Measurements from ENCODE around the gene CD84.

CD84 gene

GRCh38 chr1:160607011-160607671 is 27.8 kb upstream of the CD84 start:
- Histone ChIP-seq H3K4me3 (no peak overlapping the region), H3K36me3 (ENCODE audit: insufficient read depth, low read length) (no peaks in the 10 kb centered on the region), H3K27ac (no peak overlapping the region), H3K9me3 (ENCODE audit: low read depth, low read length) (no peaks in the 10 kb centered on the region), H3K9ac (ENCODE audit: insufficient read length) (no peak overlapping the region)
- peak; percentile 24 for DNase-seq (ENCODE audit: low read depth, low spot score)
- TF ChIP-seq POLR2AphosphoS5 (IDR thresholded peaks at IDR 0.05; ENCODE audit: borderline replicate concordance, low read depth, low read length) (no peak), EZH2 (IDR thresholded peaks at IDR 0.05) (no peak), FOXP2 (optimal IDR thresholded peaks at IDR 0.05; ENCODE audit: control extremely low read depth, extremely low read length, insufficient read depth) (no peak)

- no peaks in the 10 kb centered on the region for H3K36me3 ChIP-seq (ENCODE audit: insufficient read depth, low read length)
- no peak overlapping the region for H3K27ac ChIP-seq
- H3K9me3 ChIP-seq (ENCODE audit: low read depth, low read length): no peaks in the 10 kb centered on the region
- H3K9ac ChIP-seq (ENCODE audit: insufficient read length): no peak overlapping the region
- no peak for TF ChIP-seq EZH2 (IDR thresholded peaks at IDR 0.05)
- H3K4me3 ChIP-seq: no peak overlapping the region
- DNase-seq (ENCODE audit: low read depth, low spot score): no peak
Measured at GRCh38 chr1:160606611-160607010, 27.3 kb upstream of the CD84 start.

- no peak overlapping the region for H3K4me3 ChIP-seq
- H3K9ac ChIP-seq (ENCODE audit: insufficient read length): no peak overlapping the region
- no peaks in the 10 kb centered on the region for H3K36me3 ChIP-seq (ENCODE audit: insufficient read depth, low read length)
- no peaks in the 10 kb centered on the region for H3K9me3 ChIP-seq (ENCODE audit: low read depth, low read length)
- H3K27ac ChIP-seq: no peak overlapping the region
- no peak for DNase-seq (ENCODE audit: low read depth, low spot score)
- TF ChIP-seq EZH2 (IDR thresholded peaks at IDR 0.05) (no peak), POLR2AphosphoS5 (IDR thresholded peaks at IDR 0.05; ENCODE audit: borderline replicate concordance, low read depth, low read length) (no peak), FOXP2 (optimal IDR thresholded peaks at IDR 0.05; ENCODE audit: control extremely low read depth, extremely low read length, insufficient read depth) (no peak)
Measured at GRCh38 chr1:160605792-160606479, 26.6 kb upstream of the CD84 start.

GRCh38 chr1:160605205-160605604 is 25.9 kb upstream of the CD84 start:
- no peaks in the 10 kb centered on the region for H3K36me3 ChIP-seq (ENCODE audit: insufficient read depth, low read length)
- H3K9ac ChIP-seq (ENCODE audit: insufficient read length): no peak overlapping the region
- H3K27ac ChIP-seq: no peak overlapping the region
- DNase-seq (ENCODE audit: low read depth, low spot score): no peak
- no peak overlapping the region for H3K4me3 ChIP-seq
- no peak for TF ChIP-seq POLR2AphosphoS5 (IDR thresholded peaks at IDR 0.05; ENCODE audit: borderline replicate concordance, low read depth, low read length)
- no peak for TF ChIP-seq EZH2 (IDR thresholded peaks at IDR 0.05)
- TF ChIP-seq FOXP2 (optimal IDR thresholded peaks at IDR 0.05; ENCODE audit: control extremely low read depth, extremely low read length, insufficient read depth): no peak
- no peaks in the 10 kb centered on the region for H3K9me3 ChIP-seq (ENCODE audit: low read depth, low read length)

GRCh38 chr1:160597705-160598104 is 18.4 kb upstream of the CD84 start:
- Histone ChIP-seq H3K9me3 (ENCODE audit: low read depth, low read length) (no peaks in the 10 kb centered on the region), H3K4me3 (no peak overlapping the region), H3K27ac (no peak overlapping the region), H3K36me3 (ENCODE audit: insufficient read depth, low read length) (no peaks in the 10 kb centered on the region), H3K9ac (ENCODE audit: insufficient read length) (no peak overlapping the region)
- TF ChIP-seq FOXP2 (optimal IDR thresholded peaks at IDR 0.05; ENCODE audit: control extremely low read depth, extremely low read length, insufficient read depth): no peak
- TF ChIP-seq POLR2AphosphoS5 (IDR thresholded peaks at IDR 0.05; ENCODE audit: borderline replicate concordance, low read depth, low read length): no peak
- TF ChIP-seq EZH2 (IDR thresholded peaks at IDR 0.05): no peak
- no peak for DNase-seq (ENCODE audit: low read depth, low spot score)

GRCh38 chr1:160597051-160597450 is 17.8 kb upstream of the CD84 start:
- TF ChIP-seq POLR2AphosphoS5 (IDR thresholded peaks at IDR 0.05; ENCODE audit: borderline replicate concordance, low read depth, low read length) (no peak), FOXP2 (optimal IDR thresholded peaks at IDR 0.05; ENCODE audit: control extremely low read depth, extremely low read length, insufficient read depth) (no peak), EZH2 (IDR thresholded peaks at IDR 0.05) (no peak)
- no peak overlapping the region for H3K9ac ChIP-seq (ENCODE audit: insufficient read length)
- H3K36me3 ChIP-seq (ENCODE audit: insufficient read depth, low read length): no peaks in the 10 kb centered on the region
- H3K9me3 ChIP-seq (ENCODE audit: low read depth, low read length): no peaks in the 10 kb centered on the region
- H3K27ac ChIP-seq: no peak overlapping the region
- no peak overlapping the region for H3K4me3 ChIP-seq
- DNase-seq (ENCODE audit: low read depth, low spot score): no peak

- no peak for TF ChIP-seq FOXP2 (optimal IDR thresholded peaks at IDR 0.05; ENCODE audit: control extremely low read depth, extremely low read length, insufficient read depth)
- TF ChIP-seq POLR2AphosphoS5 (IDR thresholded peaks at IDR 0.05; ENCODE audit: borderline replicate concordance, low read depth, low read length): no peak
- no peak for TF ChIP-seq EZH2 (IDR thresholded peaks at IDR 0.05)
- H3K4me3 ChIP-seq: no peak overlapping the region
- DNase-seq (ENCODE audit: low read depth, low spot score): no peak
- no peak overlapping the region for H3K27ac ChIP-seq
- H3K9me3 ChIP-seq (ENCODE audit: low read depth, low read length): no peaks in the 10 kb centered on the region
- no peak overlapping the region for H3K9ac ChIP-seq (ENCODE audit: insufficient read length)
- H3K36me3 ChIP-seq (ENCODE audit: insufficient read depth, low read length): no peaks in the 10 kb centered on the region
Measured at GRCh38 chr1:160590488-160590887, 11.2 kb upstream of the CD84 start.

- no peak overlapping the region for H3K27ac ChIP-seq
- TF ChIP-seq FOXP2 (optimal IDR thresholded peaks at IDR 0.05; ENCODE audit: control extremely low read depth, extremely low read length, insufficient read depth): no peak
- TF ChIP-seq EZH2 (IDR thresholded peaks at IDR 0.05): no peak
- no peak for TF ChIP-seq POLR2AphosphoS5 (IDR thresholded peaks at IDR 0.05; ENCODE audit: borderline replicate concordance, low read depth, low read length)
- no peaks in the 10 kb centered on the region for H3K9me3 ChIP-seq (ENCODE audit: low read depth, low read length)
- no peak overlapping the region for H3K9ac ChIP-seq (ENCODE audit: insufficient read length)
- H3K36me3 ChIP-seq (ENCODE audit: insufficient read depth, low read length): no peaks in the 10 kb centered on the region
- no peak overlapping the region for H3K4me3 ChIP-seq
- DNase-seq (ENCODE audit: low read depth, low spot score): no peak
Measured at GRCh38 chr1:160588468-160588867, 9.2 kb upstream of the CD84 start.

Measured in SK-N-MC (cell line).